Measurements from ENCODE around the gene SHB.

- peak; percentile 90 to 98 (median 97) for TF ChIP-seq CTCF (IDR thresholded peaks at IDR 0.05; ENCODE audit: control extremely low read depth in 1 of 3, insufficient read depth in 1 of 3, low read depth in 1 of 3, low read length in 3 of 3)
- no peak for TF ChIP-seq POLR2A (IDR thresholded peaks at IDR 0.05; ENCODE audit: control extremely low read depth in 1 of 2, low read depth in 2 of 2, low read length in 2 of 2)
- TF ChIP-seq YY1 (IDR thresholded peaks at IDR 0.05; ENCODE audit: low read depth, low read length) = no peak
- no peak for TF ChIP-seq GABPA (IDR thresholded peaks at IDR 0.05; ENCODE audit: borderline replicate concordance, insufficient read depth, low read length)
Observed at GRCh38 chr9:38088006-38088925, 19.2 kb upstream of the SHB start.
